GM12892 (cell line): ENCODE data around the gene CNTNAP5.

ENCODE experiments used
- DNase-seq: peaks from one replicate; pipeline ENCODE4 v3.0.0; 2011; ENCODE audit not compliant: insufficient read length
- FAIRE-seq: peaks from 2 replicates; lab custom pipeline; 2011; peaks lifted over from hg19 to GRCh38; lab: Jason Lieb, UNC
- POLR2A ChIP-seq: IDR thresholded peaks from 2 replicates; pipeline ENCODE4 v1.6.1; 2011; ENCODE audit warnings: low read depth, low read length, control low read depth
- POLR2AphosphoS5 ChIP-seq: IDR thresholded peaks from 2 replicates; pipeline ENCODE4 v1.6.1; 2011; ENCODE audit warnings: low read depth, low read length, control low read depth
- TAF1 ChIP-seq: IDR thresholded peaks from 2 replicates; pipeline ENCODE4 v1.6.1; 2011; ENCODE audit warnings: low read depth, mild to moderate bottlenecking, control low read depth, low read length, borderline replicate concordance

The CNTNAP5 gene

DNA sequence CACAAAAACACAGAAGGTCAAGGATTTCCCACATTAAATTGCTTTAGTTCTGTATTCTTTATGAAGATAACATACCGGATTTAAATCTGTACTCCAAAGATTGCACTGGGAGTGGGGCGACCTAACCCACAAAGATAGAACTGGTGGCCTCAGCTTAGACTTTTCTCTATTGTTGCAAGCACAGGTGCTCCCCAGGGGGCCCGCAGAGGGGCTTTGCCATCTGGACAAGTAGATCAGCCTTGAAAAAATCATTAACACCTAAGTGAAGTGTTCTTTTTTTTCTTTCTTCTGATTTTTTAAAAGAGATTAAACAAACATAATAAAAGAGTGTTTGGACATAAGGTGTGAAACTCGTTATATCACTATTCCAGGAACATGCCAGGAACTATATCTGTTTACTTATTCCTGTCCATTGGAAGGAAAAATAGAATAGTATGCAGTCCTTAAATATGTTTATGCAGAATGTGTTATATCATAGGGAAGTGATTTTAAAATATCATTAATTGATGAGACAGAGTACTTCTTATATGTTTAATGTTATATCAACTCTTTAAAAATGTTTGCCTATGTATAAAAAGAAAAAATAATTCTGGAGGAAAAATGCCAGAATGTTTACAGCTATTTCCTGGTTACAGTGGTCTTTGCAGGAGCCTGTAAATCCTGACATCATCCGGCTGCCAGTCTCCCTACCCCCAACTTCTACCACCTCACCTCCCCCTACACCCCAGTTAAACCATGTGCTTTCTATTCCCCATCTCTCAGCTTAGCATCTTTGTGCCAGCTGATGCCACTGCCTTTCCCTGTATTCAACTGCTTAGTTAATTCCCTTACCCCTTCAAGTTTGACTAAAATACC, 679.2 kb downstream of the CNTNAP5 start:
- no peak for TF ChIP-seq TAF1
- no peak for TF ChIP-seq POLR2A
- no peak for TF ChIP-seq POLR2AphosphoS5
- DNase-seq = no peak
- FAIRE-seq = no peak

DNA sequence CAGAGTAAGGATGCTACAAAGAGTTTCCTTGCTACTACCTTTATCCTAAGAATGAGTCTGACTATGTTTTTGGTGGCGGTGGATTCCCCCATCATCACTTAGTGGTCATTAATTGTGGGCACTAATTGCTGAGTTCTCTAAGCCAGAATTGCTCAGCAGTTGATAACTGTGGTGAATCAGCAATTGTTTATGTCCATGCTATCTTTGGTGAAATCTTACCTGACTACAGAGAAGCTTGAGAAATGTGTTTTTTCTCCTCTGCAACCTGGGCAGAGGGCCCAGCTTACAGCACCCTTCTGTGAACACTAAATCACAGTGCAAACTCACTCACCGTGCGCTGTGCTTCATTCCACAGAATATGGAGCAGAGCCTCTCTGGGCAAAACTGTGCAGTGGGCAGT, 683.6 kb downstream of the CNTNAP5 start:
- TF ChIP-seq TAF1 = no peak
- no peak for TF ChIP-seq POLR2AphosphoS5
- no peak for TF ChIP-seq POLR2A
- no peak for DNase-seq
- no peak for FAIRE-seq

DNA sequence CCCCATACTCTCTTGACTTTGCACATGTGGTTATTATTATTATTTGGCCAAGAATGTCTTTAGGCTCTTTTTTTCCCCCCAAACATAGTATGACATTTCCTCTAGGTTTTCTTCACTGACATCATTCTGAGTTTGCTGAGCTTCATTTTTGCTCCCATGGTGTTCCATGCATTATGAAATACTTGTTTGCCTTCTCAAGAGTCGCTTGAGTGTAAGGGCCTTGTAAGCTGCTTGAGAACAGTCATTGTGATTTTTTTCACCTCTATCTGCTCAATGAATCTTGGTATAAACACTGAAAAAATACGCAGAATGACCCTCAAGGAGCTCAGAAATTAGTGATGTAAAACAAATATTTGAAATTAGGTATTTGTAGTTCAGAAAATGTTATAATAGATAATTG, 688.9 kb downstream of the CNTNAP5 start:
- DNase-seq (no peak), FAIRE-seq (no peak)
- TF ChIP-seq POLR2AphosphoS5 = no peak
- TF ChIP-seq TAF1 = no peak
- no peak for TF ChIP-seq POLR2A

DNA sequence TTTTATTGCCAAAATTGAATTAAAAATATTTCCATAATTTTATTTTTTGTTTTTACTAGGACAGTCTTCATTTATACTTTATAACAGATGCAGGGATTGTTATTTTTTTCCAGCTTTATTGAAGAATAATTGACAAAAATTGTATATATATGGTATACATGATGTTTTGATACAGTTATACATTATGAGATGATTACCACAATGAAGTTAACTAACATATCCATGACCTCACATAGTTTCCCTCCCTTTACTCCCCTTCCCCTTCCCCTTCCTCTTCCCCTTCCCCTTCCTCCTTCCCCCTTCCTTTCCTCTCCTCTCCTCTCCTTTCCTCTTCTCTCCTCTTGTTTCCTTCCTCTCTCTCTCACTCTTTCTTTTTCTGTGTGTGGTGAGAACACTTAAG, 700.1 kb downstream of the CNTNAP5 start:
- FAIRE-seq (no peak), DNase-seq (no peak)
- TF ChIP-seq POLR2AphosphoS5 = no peak
- no peak for TF ChIP-seq POLR2A
- no peak for TF ChIP-seq TAF1

DNA sequence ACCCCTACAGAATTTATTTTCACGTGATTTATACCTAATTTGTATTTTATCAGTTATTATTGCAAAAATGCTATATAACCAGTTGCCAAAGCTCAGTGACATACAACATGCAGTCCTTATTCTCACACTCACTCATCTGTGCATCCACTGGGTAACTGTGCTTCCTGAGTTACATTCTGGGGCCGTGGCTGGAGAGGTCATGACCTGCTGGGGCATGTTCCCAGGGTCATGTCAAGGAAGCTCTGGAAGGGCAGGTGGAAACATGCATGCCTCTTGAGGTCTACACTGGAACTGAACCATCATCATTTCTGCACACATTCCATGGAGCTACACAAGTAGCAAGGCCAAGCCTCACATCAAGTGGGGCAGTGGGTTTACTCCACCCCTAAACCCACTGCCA, 715.5 kb downstream of the CNTNAP5 start:
- no peak for FAIRE-seq
- DNase-seq = no peak
- TF ChIP-seq POLR2A = no peak
- TF ChIP-seq TAF1 = no peak
- TF ChIP-seq POLR2AphosphoS5 = no peak

DNA sequence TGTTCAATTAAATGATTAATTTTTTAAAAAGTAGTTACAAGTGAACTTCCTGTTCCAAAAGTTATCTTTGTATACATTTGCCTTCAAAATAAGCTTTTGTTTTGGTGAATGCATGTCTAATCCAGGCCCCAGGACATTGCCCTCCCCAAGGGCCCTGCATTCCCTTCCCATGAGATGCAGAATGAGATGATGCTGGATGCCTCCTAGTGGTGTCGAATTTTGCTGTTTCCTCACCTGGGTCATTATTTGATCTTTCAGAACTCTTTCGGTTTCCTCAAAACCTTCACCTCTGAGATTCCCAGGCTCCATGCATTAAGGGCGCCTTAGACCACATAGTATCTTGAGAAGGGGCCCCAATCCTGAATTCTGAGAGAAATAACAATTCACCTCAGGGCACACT, 728.8 kb downstream of the CNTNAP5 start:
- FAIRE-seq (no peak), DNase-seq (no peak)
- no peak for TF ChIP-seq POLR2AphosphoS5

DNA sequence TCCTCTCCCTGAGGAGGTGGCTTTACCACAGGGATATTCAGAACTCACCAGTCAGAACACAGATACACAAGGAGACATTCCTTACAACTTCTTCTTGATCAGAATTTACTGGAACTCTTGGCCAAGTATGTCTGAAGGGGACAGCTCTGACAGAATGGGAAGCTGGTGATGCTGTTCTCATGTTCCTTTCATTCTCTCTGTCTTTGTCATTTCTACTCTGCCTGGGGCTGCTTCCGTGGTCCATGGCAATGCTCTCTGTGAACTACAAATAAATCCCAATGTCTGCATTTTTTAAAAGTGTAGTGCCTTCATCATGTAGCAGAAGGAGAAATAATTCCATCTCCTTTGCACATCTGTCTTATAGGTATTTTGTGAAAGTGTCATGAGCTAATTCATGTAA, 730.3 kb downstream of the CNTNAP5 start:
- TF ChIP-seq POLR2A (no peak), TAF1 (no peak), POLR2AphosphoS5 (no peak)
- DNase-seq (no peak), FAIRE-seq (no peak)

DNA sequence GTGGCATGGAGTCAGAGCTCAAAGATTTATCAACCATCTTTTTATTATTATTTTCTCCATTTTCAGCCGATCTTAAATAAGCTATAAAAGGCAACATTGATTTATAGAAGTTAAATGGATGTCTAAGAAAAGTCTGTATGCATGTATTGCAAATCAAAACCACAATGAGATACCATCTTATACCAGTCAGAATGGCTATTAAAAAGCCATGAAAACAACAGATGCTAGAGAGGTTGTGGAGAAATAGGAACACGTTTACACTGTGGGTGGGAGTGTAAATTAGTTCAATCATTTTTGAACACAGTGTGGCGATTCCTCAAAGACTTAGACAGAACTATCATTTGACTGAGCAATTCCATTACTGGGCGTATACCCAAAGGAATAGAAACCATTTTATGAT, 731.0 kb downstream of the CNTNAP5 start:
- DNase-seq (no peak), FAIRE-seq (no peak)

DNA sequence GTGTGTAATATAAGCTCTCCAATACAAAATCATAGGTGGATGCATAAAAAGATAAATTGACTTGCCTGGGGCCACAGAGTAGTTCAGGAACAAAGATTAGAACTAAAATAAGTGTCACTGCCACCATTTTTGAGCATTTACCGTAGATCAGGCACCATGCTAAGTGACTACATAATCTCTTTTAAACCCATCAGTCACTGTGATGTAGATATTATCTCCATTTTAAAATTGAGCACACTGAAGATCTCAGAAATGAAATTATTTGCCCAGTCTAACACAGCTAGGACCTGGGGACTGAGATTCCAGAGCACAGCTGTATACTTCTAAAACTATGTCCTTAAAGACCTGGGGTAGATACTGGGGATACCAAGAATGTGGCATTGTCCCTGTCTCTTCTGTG, 737.3 kb downstream of the CNTNAP5 start:
- FAIRE-seq = no peak
- TF ChIP-seq TAF1 = no peak
- TF ChIP-seq POLR2A = no peak
- no peak for TF ChIP-seq POLR2AphosphoS5

More for the DNA sequence above, 731.0 kb downstream of the CNTNAP5 start:
- TF ChIP-seq POLR2A = no peak
- no peak for TF ChIP-seq TAF1
- no peak for TF ChIP-seq POLR2AphosphoS5

DNA sequence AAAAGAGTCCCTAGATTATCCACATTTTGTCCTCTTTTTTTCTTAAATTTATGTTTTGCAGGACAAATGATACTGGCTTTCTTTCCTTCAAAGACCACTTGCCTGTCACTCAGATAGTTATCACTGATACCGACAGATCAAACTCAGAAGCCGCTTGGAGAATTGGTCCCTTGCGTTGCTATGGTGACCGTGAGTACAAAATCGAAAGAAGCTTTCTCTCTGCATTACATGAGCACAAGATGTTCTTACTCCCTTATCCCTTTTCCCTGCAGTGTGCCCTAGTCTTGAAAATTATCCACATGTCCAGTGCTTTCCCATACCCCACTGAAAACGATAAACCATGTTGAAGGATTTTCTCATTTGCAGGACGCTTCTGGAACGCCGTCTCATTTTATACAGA, 738.5 kb downstream of the CNTNAP5 start:
- FAIRE-seq = no peak
- TF ChIP-seq POLR2AphosphoS5 (no peak), POLR2A (no peak)
- DNase-seq = no peak

More for the DNA sequence above, 737.3 kb downstream of the CNTNAP5 start:
- no peak for DNase-seq

DNA sequence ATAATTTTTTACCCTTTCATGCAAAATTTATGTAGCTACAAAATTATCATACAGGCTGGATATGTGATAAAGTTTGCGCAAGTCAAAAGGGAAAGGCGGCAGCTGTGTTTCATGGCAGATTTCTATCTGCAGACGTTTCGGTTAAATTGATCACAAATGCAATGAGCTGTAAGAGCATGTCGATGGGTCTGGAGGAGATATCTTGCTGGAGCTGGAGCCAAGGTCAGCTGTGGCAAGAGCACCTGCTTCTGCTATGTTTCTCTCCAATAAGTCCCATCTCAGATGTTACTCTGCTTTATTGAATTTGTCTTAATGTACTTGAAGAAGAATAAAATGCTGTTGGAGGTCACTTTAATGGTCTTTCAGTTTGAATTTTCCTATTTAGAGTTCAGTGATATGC, 749.7 kb downstream of the CNTNAP5 start:
- no peak for TF ChIP-seq TAF1
- no peak for TF ChIP-seq POLR2AphosphoS5
- no peak for TF ChIP-seq POLR2A
- DNase-seq (no peak), FAIRE-seq (no peak)

DNA sequence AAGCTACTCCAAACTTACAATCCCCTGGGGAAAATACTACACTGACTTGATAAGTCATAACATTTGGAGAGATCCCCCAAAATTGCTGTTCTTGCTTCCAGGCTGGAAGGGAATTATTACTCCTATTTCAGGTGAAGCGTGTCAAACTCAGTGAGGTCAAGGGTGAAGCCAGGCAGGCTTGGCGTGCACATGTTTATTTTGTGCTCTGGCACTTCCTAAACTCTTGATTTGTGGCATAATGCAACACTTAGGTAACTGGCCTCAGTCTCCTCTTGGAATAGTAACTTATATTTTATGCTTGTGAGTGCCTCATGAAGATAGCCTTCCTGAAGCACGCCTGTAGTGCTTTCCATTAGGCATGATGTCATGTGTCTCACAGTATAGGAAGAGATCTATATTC, 751.2 kb downstream of the CNTNAP5 start:
- no peak for DNase-seq
- TF ChIP-seq POLR2AphosphoS5 = no peak
- TF ChIP-seq TAF1 = no peak
- TF ChIP-seq POLR2A = no peak
- no peak for FAIRE-seq
